Central memory CD8-positive, alpha-beta T cell (primary cell): Measurements from ENCODE around the gene COL23A1.

Experiments
- ATAC-seq: fragments of 150-1000 bp; cut with Tn5 transposase; replicated peaks from 2 replicates; pipeline ENCODE4 v1.10.0; 2022; ENCODE audit warnings: mild to moderate bottlenecking, moderate FRiP score, moderate number of reproducible peaks; ENCODE audit not compliant: poor library complexity, severe bottlenecking; ENCODE audit errors: extremely low read depth
- DNase-seq, 2 donors: peaks; one replicate each; pipeline ENCODE4 v3.0.0; 2021; ENCODE audit warnings: low spot score in 2 of 2
- H3K27ac Mint-ChIP-seq: one replicate; pipeline ENCODE4 v1.8.0; 2022; ENCODE audit warnings: low read depth, mild to moderate bottlenecking, moderate library complexity, mixed read lengths
- H3K27me3 Mint-ChIP-seq: one replicate; pipeline ENCODE4 v1.8.0; 2022; ENCODE audit warnings: mixed read lengths
- H3K36me3 Mint-ChIP-seq: one replicate; pipeline ENCODE4 v1.8.0; 2022; ENCODE audit warnings: mild to moderate bottlenecking, moderate library complexity, mixed read lengths; ENCODE audit not compliant: insufficient read depth
- H3K4me1 Mint-ChIP-seq: one replicate; pipeline ENCODE4 v1.8.0; 2022; ENCODE audit warnings: mixed read lengths
- H3K4me3 Mint-ChIP-seq: one replicate; pipeline ENCODE4 v1.8.0; 2022; ENCODE audit warnings: mild to moderate bottlenecking, moderate library complexity, mixed read lengths
- H3K9me3 Mint-ChIP-seq: one replicate; pipeline ENCODE4 v1.8.0; 2022; ENCODE audit warnings: mixed read lengths

The COL23A1 gene

GRCh38 chr5:178441486-178442270 is 148.5 kb downstream of the COL23A1 start:
- Mint-ChIP-seq H3K27me3 (peaks cover 16% of the 10 kb centered on the region), H3K27ac (no peak overlapping the region), H3K36me3 (no peaks in the 10 kb centered on the region), H3K9me3 (no peaks in the 10 kb centered on the region), H3K4me3 (no peak overlapping the region), H3K4me1 (no peaks in the 10 kb centered on the region)
- no peak for ATAC-seq
- DNase-seq, result no peak

GRCh38 chr5:178440181-178440580 is 150.0 kb downstream of the COL23A1 start:
- ATAC-seq, result no peak
- peaks cover 23% of the 10 kb centered on the region for H3K27me3 Mint-ChIP-seq
- no peak overlapping the region for H3K4me3 Mint-ChIP-seq
- no peaks in the 10 kb centered on the region for H3K4me1 Mint-ChIP-seq
- no peaks in the 10 kb centered on the region for H3K36me3 Mint-ChIP-seq
- no peak for DNase-seq
- H3K9me3 Mint-ChIP-seq, result no peaks in the 10 kb centered on the region
- no peak overlapping the region for H3K27ac Mint-ChIP-seq

GRCh38 chr5:178439493-178440180 is 150.6 kb downstream of the COL23A1 start:
- Mint-ChIP-seq H3K4me3 (no peak overlapping the region), H3K27ac (no peak overlapping the region), H3K4me1 (no peaks in the 10 kb centered on the region), H3K9me3 (no peaks in the 10 kb centered on the region), H3K36me3 (no peaks in the 10 kb centered on the region), H3K27me3 (peaks cover 24% of the 10 kb centered on the region)
- DNase-seq, result no peak
- no peak for ATAC-seq

- Mint-ChIP-seq H3K4me3 (no peak overlapping the region), H3K27me3 (peaks cover 32% of the 10 kb centered on the region), H3K27ac (no peak overlapping the region), H3K9me3 (no peaks in the 10 kb centered on the region), H3K4me1 (no peaks in the 10 kb centered on the region), H3K36me3 (no peaks in the 10 kb centered on the region)
- ATAC-seq, result no peak
- DNase-seq, result no peak
Measured at GRCh38 chr5:178438796-178439195, 151.4 kb downstream of the COL23A1 start.

GRCh38 chr5:178437386-178438075 is 152.7 kb downstream of the COL23A1 start:
- H3K27ac Mint-ChIP-seq, result no peak overlapping the region
- DNase-seq, result no peak
- H3K9me3 Mint-ChIP-seq, result no peaks in the 10 kb centered on the region
- no peaks in the 10 kb centered on the region for H3K4me1 Mint-ChIP-seq
- H3K4me3 Mint-ChIP-seq, result no peak overlapping the region
- H3K27me3 Mint-ChIP-seq, result peaks cover 45% of the 10 kb centered on the region
- no peaks in the 10 kb centered on the region for H3K36me3 Mint-ChIP-seq
- ATAC-seq, result no peak

- H3K27me3 Mint-ChIP-seq, result peaks cover 45% of the 10 kb centered on the region
- H3K27ac Mint-ChIP-seq, result no peak overlapping the region
- H3K36me3 Mint-ChIP-seq, result no peaks in the 10 kb centered on the region
- H3K9me3 Mint-ChIP-seq, result no peaks in the 10 kb centered on the region
- DNase-seq, result no peak
- no peak for ATAC-seq
- H3K4me3 Mint-ChIP-seq, result no peak overlapping the region
- no peaks in the 10 kb centered on the region for H3K4me1 Mint-ChIP-seq
Measured at GRCh38 chr5:178436326-178436940, 153.8 kb downstream of the COL23A1 start.

GRCh38 chr5:178435321-178436238 is 154.6 kb downstream of the COL23A1 start:
- H3K27me3 Mint-ChIP-seq, result peaks cover 54% of the 10 kb centered on the region
- DNase-seq (peak in 1 of 2 donors; percentile 2), ATAC-seq (no peak)
- H3K36me3 Mint-ChIP-seq, result no peaks in the 10 kb centered on the region
- no peaks in the 10 kb centered on the region for H3K9me3 Mint-ChIP-seq
- no peak overlapping the region for H3K4me3 Mint-ChIP-seq
- H3K4me1 Mint-ChIP-seq, result no peaks in the 10 kb centered on the region
- no peak overlapping the region for H3K27ac Mint-ChIP-seq

- Mint-ChIP-seq H3K9me3 (no peaks in the 10 kb centered on the region), H3K4me3 (no peak overlapping the region), H3K4me1 (no peaks in the 10 kb centered on the region), H3K27ac (no peak overlapping the region), H3K36me3 (no peaks in the 10 kb centered on the region), H3K27me3 (peaks cover 61% of the 10 kb centered on the region)
- DNase-seq (peak in 1 of 2 donors; percentile 10), ATAC-seq (no peak)
Measured at GRCh38 chr5:178434851-178435250, 155.3 kb downstream of the COL23A1 start.

- no peaks in the 10 kb centered on the region for H3K4me1 Mint-ChIP-seq
- peaks cover 61% of the 10 kb centered on the region for H3K27me3 Mint-ChIP-seq
- no peaks in the 10 kb centered on the region for H3K9me3 Mint-ChIP-seq
- no peak for ATAC-seq
- H3K4me3 Mint-ChIP-seq, result no peak overlapping the region
- DNase-seq, result peak in 1 of 2 donors; percentile 2
- H3K27ac Mint-ChIP-seq, result no peak overlapping the region
- H3K36me3 Mint-ChIP-seq, result no peaks in the 10 kb centered on the region
Measured at GRCh38 chr5:178434016-178434761, 156.0 kb downstream of the COL23A1 start.

- H3K27ac Mint-ChIP-seq, result no peak overlapping the region
- no peaks in the 10 kb centered on the region for H3K36me3 Mint-ChIP-seq
- H3K4me1 Mint-ChIP-seq, result no peaks in the 10 kb centered on the region
- H3K4me3 Mint-ChIP-seq, result no peak overlapping the region
- H3K9me3 Mint-ChIP-seq, result no peaks in the 10 kb centered on the region
- ATAC-seq (no peak), DNase-seq (peak in 1 of 2 donors; percentile 0)
- H3K27me3 Mint-ChIP-seq, result peaks cover 61% of the 10 kb centered on the region
Measured at GRCh38 chr5:178433273-178433775, 156.9 kb downstream of the COL23A1 start.
